ENCODE data around the gene KHK. TPM values are rescaled to one million over a fixed set of nuclear protein-coding genes. Genes with fewer than 3 reads are reported as not detected.
A peak's percentile ranks its signal among the peaks of the same experiment; 100 is the strongest.

KHK gene
- polyA plus RNA-seq, 1 of the 3 experiments (the other 2 are of a cell fraction) = 10.3 TPM

GRCh38 chr2:27078267-27079194 lies 8.0 kb upstream of the KHK start, which contains the start of gene EMILIN1 (continued):
- TF ChIP-seq, protein P1, sequence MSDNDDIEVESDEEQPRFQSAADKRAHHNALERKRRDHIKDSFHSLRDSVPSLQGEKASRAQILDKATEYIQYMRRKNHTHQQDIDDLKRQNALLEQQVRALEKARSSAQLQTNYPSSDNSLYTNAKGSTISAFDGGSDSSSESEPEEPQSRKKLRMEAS (IDR thresholded peaks at IDR 0.05; ENCODE audit: low read depth) = peak; percentile 99
- TF ChIP-seq RCOR1 (IDR thresholded peaks at IDR 0.05; ENCODE audit: low read length) (peak; percentile 94), GABPA (IDR thresholded peaks at IDR 0.05; ENCODE audit: low read depth) (peak; percentile 30), FOXM1 (IDR thresholded peaks at IDR 0.05; ENCODE audit: low read depth) (no peak; the same call in 1 of the 2 replicates), IRF3 (IDR thresholded peaks at IDR 0.05; ENCODE audit: low read depth, low read length) (no peak), EZH2phosphoT487 (IDR thresholded peaks at IDR 0.05; ENCODE audit: borderline replicate concordance, low read depth) (no peak), NRF1 (IDR thresholded peaks at IDR 0.05; ENCODE audit: low read depth, low read length) (no peak), MEF2A (IDR thresholded peaks at IDR 0.05; ENCODE audit: borderline replicate concordance, low read depth) (no peak), TCF12 (IDR thresholded peaks at IDR 0.05) (peak; percentile 99), MXI1 (IDR thresholded peaks at IDR 0.05; ENCODE audit: low read depth, low read length) (peak; percentile 95), FOXJ3 (CRISPR knock-in tag; IDR thresholded peaks at IDR 0.05) (peak; percentile 91), ELF1 (IDR thresholded peaks at IDR 0.05) (peak; percentile 42; the same call in 1 of the 2 replicates), RXRA (IDR thresholded peaks at IDR 0.05; ENCODE audit: borderline replicate concordance, low read depth) (no peak; the same call in 1 of the 2 replicates)
- TF ChIP-seq, protein P2, sequence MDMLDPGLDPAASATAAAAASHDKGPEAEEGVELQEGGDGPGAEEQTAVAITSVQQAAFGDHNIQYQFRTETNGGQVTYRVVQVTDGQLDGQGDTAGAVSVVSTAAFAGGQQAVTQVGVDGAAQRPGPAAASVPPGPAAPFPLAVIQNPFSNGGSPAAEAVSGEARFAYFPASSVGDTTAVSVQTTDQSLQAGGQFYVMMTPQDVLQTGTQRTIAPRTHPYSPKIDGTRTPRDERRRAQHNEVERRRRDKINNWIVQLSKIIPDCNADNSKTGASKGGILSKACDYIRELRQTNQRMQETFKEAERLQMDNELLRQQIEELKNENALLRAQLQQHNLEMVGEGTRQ (IDR thresholded peaks at IDR 0.05; ENCODE audit: borderline replicate concordance, low read depth, low read length) = no peak
- TF ChIP-seq, protein P3, sequence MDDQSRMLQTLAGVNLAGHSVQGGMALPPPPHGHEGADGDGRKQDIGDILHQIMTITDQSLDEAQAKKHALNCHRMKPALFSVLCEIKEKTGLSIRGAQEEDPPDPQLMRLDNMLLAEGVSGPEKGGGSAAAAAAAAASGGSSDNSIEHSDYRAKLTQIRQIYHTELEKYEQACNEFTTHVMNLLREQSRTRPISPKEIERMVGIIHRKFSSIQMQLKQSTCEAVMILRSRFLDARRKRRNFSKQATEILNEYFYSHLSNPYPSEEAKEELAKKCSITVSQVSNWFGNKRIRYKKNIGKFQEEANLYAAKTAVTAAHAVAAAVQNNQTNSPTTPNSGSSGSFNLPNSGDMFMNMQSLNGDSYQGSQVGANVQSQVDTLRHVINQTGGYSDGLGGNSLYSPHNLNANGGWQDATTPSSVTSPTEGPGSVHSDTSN (IDR thresholded peaks at IDR 0.05) = peak; percentile 56

Measured in SK-N-SH (cell line).